Measurements from ENCODE around the gene DCDC2B. TPM values are rescaled to one million over a fixed set of nuclear protein-coding genes. Genes with fewer than 3 reads are reported as not detected.

The DCDC2B gene
- total and polyA plus RNA-seq, 2 of the 13 experiments (the other 11 are each of a cell fraction or from before 2014, with no cell fraction given) = not detected

DNA sequence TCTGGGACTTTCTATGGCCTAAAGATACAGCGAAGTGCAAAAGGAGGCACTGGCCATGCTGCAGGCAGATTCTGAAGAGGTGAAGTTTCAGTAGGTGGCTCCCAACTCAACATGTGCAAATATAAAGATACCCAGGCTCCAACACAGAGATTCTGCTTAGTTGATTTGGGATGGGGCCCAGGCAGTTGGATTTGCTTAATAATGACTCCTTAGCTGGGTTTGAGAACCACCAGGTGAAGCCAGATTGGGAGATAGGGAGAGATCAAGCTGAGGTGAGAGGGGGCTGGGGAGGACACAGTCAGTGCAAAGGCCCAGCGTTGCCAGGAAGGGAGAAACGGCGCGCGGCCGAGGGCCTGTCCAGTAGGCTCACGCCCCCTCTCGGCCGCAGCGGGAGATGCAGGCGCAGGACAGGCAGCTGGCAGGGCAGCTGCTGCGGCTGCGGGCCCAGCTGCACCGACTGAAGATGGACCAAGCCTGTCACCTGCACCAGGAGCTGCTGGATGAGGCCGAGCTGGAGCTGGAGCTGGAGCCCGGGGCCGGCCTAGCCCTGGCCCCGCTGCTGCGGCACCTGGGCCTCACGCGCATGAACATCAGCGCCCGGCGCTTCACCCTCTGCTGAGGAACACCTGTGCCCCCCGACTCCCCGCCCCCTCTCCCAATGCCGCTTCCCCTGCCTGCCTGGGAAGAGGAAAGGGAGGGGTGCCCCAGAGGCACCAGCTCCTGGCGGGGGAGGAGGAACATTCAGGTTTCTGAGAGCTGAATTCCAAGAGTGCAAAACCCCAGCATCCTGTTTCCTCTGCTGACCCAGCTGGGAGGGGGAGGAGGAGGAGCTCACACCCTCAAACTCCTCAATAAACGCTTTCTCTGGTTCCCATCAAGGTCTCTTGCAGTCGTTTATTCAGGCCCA, 39.3 kb downstream of the DCDC2B start (continued):
- TF ChIP-seq, protein P1, sequence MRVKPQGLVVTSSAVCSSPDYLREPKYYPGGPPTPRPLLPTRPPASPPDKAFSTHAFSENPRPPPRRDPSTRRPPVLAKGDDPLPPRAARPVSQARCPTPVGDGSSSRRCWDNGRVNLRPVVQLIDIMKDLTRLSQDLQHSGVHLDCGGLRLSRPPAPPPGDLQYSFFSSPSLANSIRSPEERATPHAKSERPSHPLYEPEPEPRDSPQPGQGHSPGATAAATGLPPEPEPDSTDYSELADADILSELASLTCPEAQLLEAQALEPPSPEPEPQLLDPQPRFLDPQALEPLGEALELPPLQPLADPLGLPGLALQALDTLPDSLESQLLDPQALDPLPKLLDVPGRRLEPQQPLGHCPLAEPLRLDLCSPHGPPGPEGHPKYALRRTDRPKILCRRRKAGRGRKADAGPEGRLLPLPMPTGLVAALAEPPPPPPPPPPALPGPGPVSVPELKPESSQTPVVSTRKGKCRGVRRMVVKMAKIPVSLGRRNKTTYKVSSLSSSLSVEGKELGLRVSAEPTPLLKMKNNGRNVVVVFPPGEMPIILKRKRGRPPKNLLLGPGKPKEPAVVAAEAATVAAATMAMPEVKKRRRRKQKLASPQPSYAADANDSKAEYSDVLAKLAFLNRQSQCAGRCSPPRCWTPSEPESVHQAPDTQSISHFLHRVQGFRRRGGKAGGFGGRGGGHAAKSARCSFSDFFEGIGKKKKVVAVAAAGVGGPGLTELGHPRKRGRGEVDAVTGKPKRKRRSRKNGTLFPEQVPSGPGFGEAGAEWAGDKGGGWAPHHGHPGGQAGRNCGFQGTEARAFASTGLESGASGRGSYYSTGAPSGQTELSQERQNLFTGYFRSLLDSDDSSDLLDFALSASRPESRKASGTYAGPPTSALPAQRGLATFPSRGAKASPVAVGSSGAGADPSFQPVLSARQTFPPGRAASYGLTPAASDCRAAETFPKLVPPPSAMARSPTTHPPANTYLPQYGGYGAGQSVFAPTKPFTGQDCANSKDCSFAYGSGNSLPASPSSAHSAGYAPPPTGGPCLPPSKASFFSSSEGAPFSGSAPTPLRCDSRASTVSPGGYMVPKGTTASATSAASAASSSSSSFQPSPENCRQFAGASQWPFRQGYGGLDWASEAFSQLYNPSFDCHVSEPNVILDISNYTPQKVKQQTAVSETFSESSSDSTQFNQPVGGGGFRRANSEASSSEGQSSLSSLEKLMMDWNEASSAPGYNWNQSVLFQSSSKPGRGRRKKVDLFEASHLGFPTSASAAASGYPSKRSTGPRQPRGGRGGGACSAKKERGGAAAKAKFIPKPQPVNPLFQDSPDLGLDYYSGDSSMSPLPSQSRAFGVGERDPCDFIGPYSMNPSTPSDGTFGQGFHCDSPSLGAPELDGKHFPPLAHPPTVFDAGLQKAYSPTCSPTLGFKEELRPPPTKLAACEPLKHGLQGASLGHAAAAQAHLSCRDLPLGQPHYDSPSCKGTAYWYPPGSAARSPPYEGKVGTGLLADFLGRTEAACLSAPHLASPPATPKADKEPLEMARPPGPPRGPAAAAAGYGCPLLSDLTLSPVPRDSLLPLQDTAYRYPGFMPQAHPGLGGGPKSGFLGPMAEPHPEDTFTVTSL (CRISPR knock-in tag; IDR thresholded peaks at IDR 0.05; ENCODE audit: borderline replicate concordance) = no peak
- TF ChIP-seq ZNF430 (CRISPR knock-in tag; IDR thresholded peaks at IDR 0.05) (no peak), ZMAT3 (CRISPR knock-in tag; conservative IDR thresholded peaks at IDR 0.05) (no peak), RBM22 (optimal IDR thresholded peaks at IDR 0.05; ENCODE audit: low read length) (no peak), ZNF101 (CRISPR knock-in tag; IDR thresholded peaks at IDR 0.05; ENCODE audit: borderline replicate concordance, low read depth) (no peak), MNT (IDR thresholded peaks at IDR 0.05) (no peak), BORCS8-MEF2B (CRISPR knock-in tag; IDR thresholded peaks at IDR 0.05) (no peak), ETV6 (CRISPR knock-in tag; conservative IDR thresholded peaks at IDR 0.05) (peak; percentile 37; the same call in 1 of the 2 replicates), REPIN1 (CRISPR knock-in tag; IDR thresholded peaks at IDR 0.05; ENCODE audit: borderline replicate concordance, low read depth) (no peak), KDM5B (CRISPR knock-in tag; IDR thresholded peaks at IDR 0.05; ENCODE audit: borderline replicate concordance) (peak; percentile 74; the same call in 1 of the 2 replicates), PHF21A (CRISPR knock-in tag; IDR thresholded peaks at IDR 0.05) (no peak), SMAD3 (CRISPR knock-in tag; IDR thresholded peaks at IDR 0.05) (no peak), TAF15 (IDR thresholded peaks at IDR 0.05; ENCODE audit: low read depth, low read length, poor library complexity, severe bottlenecking) (no peak), ELF4 (CRISPR knock-in tag; IDR thresholded peaks at IDR 0.05; ENCODE audit: borderline replicate concordance) (no peak), ZNF572 (CRISPR knock-in tag; IDR thresholded peaks at IDR 0.05) (no peak), CENPT (CRISPR knock-in tag; IDR thresholded peaks at IDR 0.05; ENCODE audit: low read depth) (peak; percentile 41; the same call in 1 of the 2 replicates), EHMT2 (IDR thresholded peaks at IDR 0.05; ENCODE audit: borderline replicate concordance, low read depth, low read length) (no peak), IRF2 (CRISPR knock-in tag; IDR thresholded peaks at IDR 0.05) (peak; percentile 58; the same call in 1 of the 2 replicates), ZNF776 (CRISPR knock-in tag; IDR thresholded peaks at IDR 0.05) (no peak)
- TF ChIP-seq, protein P2, sequence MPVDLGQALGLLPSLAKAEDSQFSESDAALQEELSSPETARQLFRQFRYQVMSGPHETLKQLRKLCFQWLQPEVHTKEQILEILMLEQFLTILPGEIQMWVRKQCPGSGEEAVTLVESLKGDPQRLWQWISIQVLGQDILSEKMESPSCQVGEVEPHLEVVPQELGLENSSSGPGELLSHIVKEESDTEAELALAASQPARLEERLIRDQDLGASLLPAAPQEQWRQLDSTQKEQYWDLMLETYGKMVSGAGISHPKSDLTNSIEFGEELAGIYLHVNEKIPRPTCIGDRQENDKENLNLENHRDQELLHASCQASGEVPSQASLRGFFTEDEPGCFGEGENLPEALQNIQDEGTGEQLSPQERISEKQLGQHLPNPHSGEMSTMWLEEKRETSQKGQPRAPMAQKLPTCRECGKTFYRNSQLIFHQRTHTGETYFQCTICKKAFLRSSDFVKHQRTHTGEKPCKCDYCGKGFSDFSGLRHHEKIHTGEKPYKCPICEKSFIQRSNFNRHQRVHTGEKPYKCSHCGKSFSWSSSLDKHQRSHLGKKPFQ (CRISPR knock-in tag; IDR thresholded peaks at IDR 0.05; ENCODE audit: insufficient replicate concordance) = no peak
